ENCODE measurements around the gene HTR6. TPM values are rescaled to one million over a fixed set of nuclear protein-coding genes. Genes with fewer than 3 reads are reported as not detected.

The HTR6 gene
- total and polyA plus RNA-seq, 2 of the 4 experiments (the other 2 are of a cell fraction), result not detected

GRCh38 chr1:19633106-19633505, 31.6 kb upstream of the HTR6 start:
- Histone ChIP-seq H3K79me1 (ENCODE audit: low read depth in 1 of 2, low read length in 2 of 2) (no peaks in the 10 kb centered on the region), H3K23ac (ENCODE audit: low read depth, low read length) (no peak overlapping the region), H4K91ac (ENCODE audit: insufficient read depth, low read depth, low read length) (no peak overlapping the region), H3K4me2 (ENCODE audit: low read depth, low read length) (no peak overlapping the region), H3K9me1 (ENCODE audit: insufficient read depth, low read length) (no peaks in the 10 kb centered on the region), H3K4me1 (ENCODE audit: control insufficient read depth, insufficient read depth, low read length) (no peaks in the 10 kb centered on the region), H4K8ac (ENCODE audit: low read depth in 2 of 2, low read length in 2 of 2) (no peak overlapping the region), H3K4me3 (ENCODE audit: insufficient read depth, low read depth, low read length) (no peak overlapping the region), H2BK120ac (ENCODE audit: low read depth, low read length) (no peak overlapping the region), H2AFZ (replicated peaks; ENCODE audit: low read length, poor library complexity) (no peak overlapping the region), H2AK5ac (ENCODE audit: low read depth, low read length) (no peak overlapping the region), H3K18ac (ENCODE audit: low read depth, low read length) (no peak overlapping the region), H4K5ac (ENCODE audit: low read depth, low read length) (no peak overlapping the region), H2BK15ac (ENCODE audit: low read depth, low read length) (no peak overlapping the region), H3K4ac (ENCODE audit: low read depth, low read length) (no peak overlapping the region), H2BK20ac (ENCODE audit: low read depth, low read length) (no peak overlapping the region), H3K14ac (replicated peaks; ENCODE audit: low read depth, low read length) (no peak overlapping the region), H2BK5ac (ENCODE audit: low read depth, low read length, poor library complexity, severe bottlenecking) (no peak overlapping the region), H3K9ac (ENCODE audit: low read depth, low read length) (no peak overlapping the region), H2AK9ac (replicated peaks; ENCODE audit: low read depth, low read length, poor library complexity) (no peak overlapping the region), H3K27ac (ENCODE audit: insufficient read depth, low read length) (no peak overlapping the region), H3K56ac (ENCODE audit: extremely low read depth, insufficient read depth, low read length) (no peak overlapping the region), H4K20me1 (ENCODE audit: insufficient read depth, low read length) (no peaks in the 10 kb centered on the region), H3K27me3 (ENCODE audit: control insufficient read depth, insufficient read depth, low read length) (no peaks in the 10 kb centered on the region), H3K36me3 (ENCODE audit: control insufficient read depth, insufficient read depth, low read length) (peaks cover 2% of the 10 kb centered on the region; the same call in 1 of the 2 replicates), H3K9me3 (ENCODE audit: control insufficient read depth, insufficient read depth, low read length) (no peaks in the 10 kb centered on the region)
- intact Hi-C loops (cut with micrococcal nuclease) (no loop called here), dilution Hi-C loops (cut with HindIII; ENCODE audit: low sequenced_read_pairs, unreplicated experiment) (no loop called here), in situ Hi-C loops (cut with MboI; ENCODE audit: low sequenced_read_pairs) (no loop called here)
- POLR2A ChIA-PET (ENCODE audit: unreplicated experiment), result interaction anchor here (0.7 kb wide), 1 partner anchor 1980 kb away, joined by 9 read pairs; no protein-coding TSS in a partner anchor
- DNase-seq, result no peak
- WGBS, 2 experiments (ENCODE audit: extremely low coverage in 2 of 2, insufficient read length in 1 of 2), result no CpG with 5 or more reads among the region's 2 CpGs
- no peak for ATAC-seq (ENCODE audit: low read depth)
- BruUV-seq (replicated peaks), result no TSS peak
- CTCF ChIA-PET, result no interaction called here
- TF ChIP-seq MAZ (IDR thresholded peaks at IDR 0.05; ENCODE audit: borderline replicate concordance, low read depth, low read length) (no peak), USF2 (IDR thresholded peaks at IDR 0.05; ENCODE audit: low read depth, low read length) (no peak), POLR2A (IDR thresholded peaks at IDR 0.05; ENCODE audit: low read depth, low read length) (no peak), BHLHE40 (IDR thresholded peaks at IDR 0.05; ENCODE audit: low read depth, low read length) (no peak), RAD21 (IDR thresholded peaks at IDR 0.05; ENCODE audit: low read length) (no peak), CEBPB (IDR thresholded peaks at IDR 0.05; ENCODE audit: low read depth, low read length) (no peak), MXI1 (IDR thresholded peaks at IDR 0.05; ENCODE audit: borderline replicate concordance, low read depth, low read length) (no peak), CTCF (conservative IDR thresholded peaks at IDR 0.05; ENCODE audit: low read depth, low read length) (no peak), RFX5 (IDR thresholded peaks at IDR 0.05; ENCODE audit: low read depth, low read length) (no peak), SMC3 (IDR thresholded peaks at IDR 0.05; ENCODE audit: low read depth, low read length) (no peak), MAFK (IDR thresholded peaks at IDR 0.05; ENCODE audit: low read depth, low read length) (no peak), FOS (IDR thresholded peaks at IDR 0.05; ENCODE audit: low read depth, low read length) (no peak), NFE2L2 (IDR thresholded peaks at IDR 0.05; ENCODE audit: low read depth, low read length) (no peak), ELK1 (IDR thresholded peaks at IDR 0.05; ENCODE audit: borderline replicate concordance, low read depth, low read length) (no peak), CHD1 (IDR thresholded peaks at IDR 0.05; ENCODE audit: low read depth, low read length) (no peak), RCOR1 (IDR thresholded peaks at IDR 0.05; ENCODE audit: insufficient replicate concordance, low read length) (no peak)
